ENCODE results near the gene TEN1. TPM values are rescaled to one million over a fixed set of nuclear protein-coding genes. Genes with fewer than 3 reads are reported as not detected.

The TEN1 gene
- total RNA-seq, 1 experiment from 2014 or later = 31.4 TPM

GRCh38 chr17:76002100-76002499, 23.1 kb downstream of the TEN1 start:
- in situ Hi-C loops (cut with HindIII; ENCODE audit: low sequenced_read_pairs) = no loop called here
- no peak for DNase-seq (ENCODE audit: low spot score)

- no peak for DNase-seq (ENCODE audit: low spot score)
- in situ Hi-C loops (cut with HindIII; ENCODE audit: low sequenced_read_pairs) = no loop called here
Measured at GRCh38 chr17:76003915-76004314, 24.9 kb downstream of the TEN1 start.

GRCh38 chr17:76004750-76005262, 25.8 kb downstream of the TEN1 start:
- no peak for DNase-seq (ENCODE audit: low spot score)
- in situ Hi-C loops (cut with HindIII; ENCODE audit: low sequenced_read_pairs) = no loop called here

DNA sequence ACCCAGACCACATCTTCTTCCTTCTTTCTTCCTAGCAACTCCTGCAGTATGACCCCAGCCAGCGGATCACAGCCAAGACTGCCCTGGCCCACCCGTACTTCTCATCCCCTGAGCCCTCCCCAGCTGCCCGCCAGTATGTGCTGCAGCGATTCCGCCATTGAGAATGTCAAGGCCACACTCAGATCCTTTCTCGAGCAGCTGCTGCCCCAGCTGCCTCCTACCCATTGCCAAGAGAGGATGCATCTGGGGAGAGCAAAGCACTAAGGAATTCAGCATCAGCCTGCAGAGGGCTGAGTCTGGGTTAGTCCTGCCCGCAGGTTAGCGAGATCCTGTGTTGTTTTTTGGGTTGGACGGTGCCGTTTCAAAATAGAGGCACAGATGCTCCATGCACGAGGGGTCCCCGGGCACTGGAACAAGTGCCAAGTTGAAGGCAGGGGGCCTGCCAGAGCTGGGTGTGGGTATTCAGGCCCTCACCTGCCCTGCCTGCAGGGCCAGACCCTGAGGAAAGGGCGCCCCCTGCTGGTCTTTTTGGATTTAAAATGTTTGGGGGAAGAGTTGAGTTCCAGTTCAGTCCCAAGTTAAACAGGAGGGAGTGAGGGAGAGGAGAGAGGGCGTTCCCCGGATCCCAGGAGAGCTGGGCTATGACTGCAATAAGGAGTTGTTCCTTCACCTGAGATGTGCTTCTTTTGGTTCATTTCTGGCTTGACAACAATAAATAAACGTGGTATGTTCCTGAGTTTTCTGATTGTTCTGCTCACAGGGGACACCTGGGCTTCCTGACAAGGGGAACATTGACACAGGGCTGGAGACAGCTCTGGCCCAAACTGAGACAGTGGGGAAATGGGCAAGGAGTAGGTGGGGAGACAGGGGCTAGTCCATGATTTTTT, 26.5 kb downstream of the TEN1 start:
- in situ Hi-C loops (cut with HindIII; ENCODE audit: low sequenced_read_pairs) = no loop called here
- DNase-seq (ENCODE audit: low spot score) = peak; percentile 66

- in situ Hi-C loops (cut with HindIII; ENCODE audit: low sequenced_read_pairs) = no loop called here
- no peak for DNase-seq (ENCODE audit: low spot score)
Measured at GRCh38 chr17:76007131-76007849, 28.2 kb downstream of the TEN1 start.

- DNase-seq (ENCODE audit: low spot score) = no peak
- in situ Hi-C loops (cut with HindIII; ENCODE audit: low sequenced_read_pairs) = no loop called here
Measured at GRCh38 chr17:76007850-76008165, 28.8 kb downstream of the TEN1 start.

DNA sequence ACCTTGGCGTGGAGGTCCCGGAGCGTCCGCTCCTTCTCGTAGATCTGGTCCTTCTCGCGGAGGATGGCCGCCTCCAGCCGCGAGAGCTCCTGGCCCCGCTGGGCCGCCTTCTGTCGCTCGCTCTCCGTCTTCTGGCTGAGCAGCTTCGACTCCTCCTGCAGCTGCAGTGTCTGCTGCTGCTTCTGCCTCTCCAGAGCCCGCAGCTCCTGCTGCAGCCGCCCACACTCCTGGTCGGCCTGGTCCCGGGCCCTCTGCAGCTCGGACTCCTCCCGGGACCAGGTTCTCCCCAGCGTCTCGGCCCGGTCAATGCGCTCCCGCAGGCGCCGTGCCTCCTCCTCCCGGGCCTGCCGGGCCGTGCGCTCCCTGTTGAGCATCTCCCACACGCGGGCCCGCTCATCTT, 29.2 kb downstream of the TEN1 start:
- no peak for DNase-seq (ENCODE audit: low spot score)
- in situ Hi-C loops (cut with HindIII; ENCODE audit: low sequenced_read_pairs) = no loop called here

- DNase-seq (ENCODE audit: low spot score) = no peak
- in situ Hi-C loops (cut with HindIII; ENCODE audit: low sequenced_read_pairs) = no loop called here
Measured at GRCh38 chr17:76008630-76009425, 29.8 kb downstream of the TEN1 start.

DNA sequence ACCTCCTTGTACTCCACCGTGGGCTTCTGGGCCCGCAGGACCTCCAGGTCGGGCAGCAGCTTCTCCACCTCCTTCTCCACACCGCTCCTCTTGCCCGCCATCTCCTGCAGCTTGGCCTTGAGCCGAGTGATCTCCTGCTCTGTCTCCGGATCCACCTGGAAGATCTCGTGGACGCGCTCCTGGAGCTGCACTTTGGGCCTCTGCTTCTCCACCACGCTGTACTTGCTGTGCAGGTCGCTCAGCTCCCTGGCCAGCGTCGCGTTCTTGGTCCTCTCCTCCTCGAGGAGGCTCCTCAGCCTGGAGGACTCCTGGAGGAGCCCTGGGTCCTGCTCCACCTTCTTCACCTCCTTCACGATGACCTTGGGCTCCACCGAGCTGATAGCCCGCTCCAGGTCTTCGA, 30.4 kb downstream of the TEN1 start:
- in situ Hi-C loops (cut with HindIII; ENCODE audit: low sequenced_read_pairs) = no loop called here
- no peak for DNase-seq (ENCODE audit: low spot score)

GRCh38 chr17:76009969-76010661, 31.1 kb downstream of the TEN1 start:
- no peak for DNase-seq (ENCODE audit: low spot score)
- in situ Hi-C loops (cut with HindIII; ENCODE audit: low sequenced_read_pairs) = no loop called here

DNA sequence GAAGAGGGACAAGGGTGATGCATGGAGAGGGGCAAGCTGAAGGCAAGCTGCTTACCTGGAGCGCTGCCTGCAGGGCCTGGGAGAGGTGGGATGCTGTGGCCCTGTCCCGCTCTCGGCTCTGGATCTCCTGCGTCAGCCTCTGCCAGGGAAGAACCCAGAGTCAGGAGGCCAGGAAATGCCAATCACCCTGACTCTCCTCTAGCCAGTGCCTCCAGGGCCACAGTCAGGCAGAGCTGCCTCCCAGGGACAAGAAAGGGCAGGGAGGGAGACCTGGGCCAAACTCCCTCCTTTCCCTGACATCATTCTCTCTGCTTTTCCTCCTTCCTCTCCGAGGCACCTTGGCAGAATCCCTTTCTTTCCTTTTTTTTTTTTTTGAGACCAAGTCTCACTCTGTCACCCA, 32.9 kb downstream of the TEN1 start:
- in situ Hi-C loops (cut with HindIII; ENCODE audit: low sequenced_read_pairs) = no loop called here
- DNase-seq (ENCODE audit: low spot score) = no peak

DNA sequence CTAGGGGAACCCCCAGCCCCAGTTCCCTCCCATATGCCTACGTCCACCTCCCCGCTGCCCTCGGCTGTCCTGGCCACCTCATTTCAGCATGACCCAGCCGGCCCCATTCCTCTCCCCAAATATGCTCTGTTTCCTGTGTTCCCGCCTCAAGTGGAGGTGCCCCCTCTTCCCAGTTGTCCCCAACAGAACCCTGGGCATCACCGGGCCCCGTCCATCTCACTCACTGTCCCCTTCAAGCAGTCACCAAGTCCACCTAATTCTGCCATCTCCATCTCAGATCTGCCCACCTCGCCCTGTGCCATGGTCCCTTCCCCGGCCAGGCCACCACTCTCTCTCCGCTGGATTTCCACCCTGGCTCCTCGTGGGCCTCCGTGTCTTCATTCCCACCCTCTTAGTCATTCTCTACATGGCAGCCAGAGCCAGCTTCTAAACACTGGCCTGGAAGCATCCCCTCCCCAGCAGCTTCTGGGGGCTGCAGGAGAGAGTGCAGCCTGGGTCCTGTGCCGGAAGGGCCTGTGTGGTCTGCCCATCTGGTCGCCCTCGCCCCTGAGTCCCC, 34.4 kb downstream of the TEN1 start:
- DNase-seq (ENCODE audit: low spot score) = no peak
- in situ Hi-C loops (cut with HindIII; ENCODE audit: low sequenced_read_pairs) = no loop called here

DNA sequence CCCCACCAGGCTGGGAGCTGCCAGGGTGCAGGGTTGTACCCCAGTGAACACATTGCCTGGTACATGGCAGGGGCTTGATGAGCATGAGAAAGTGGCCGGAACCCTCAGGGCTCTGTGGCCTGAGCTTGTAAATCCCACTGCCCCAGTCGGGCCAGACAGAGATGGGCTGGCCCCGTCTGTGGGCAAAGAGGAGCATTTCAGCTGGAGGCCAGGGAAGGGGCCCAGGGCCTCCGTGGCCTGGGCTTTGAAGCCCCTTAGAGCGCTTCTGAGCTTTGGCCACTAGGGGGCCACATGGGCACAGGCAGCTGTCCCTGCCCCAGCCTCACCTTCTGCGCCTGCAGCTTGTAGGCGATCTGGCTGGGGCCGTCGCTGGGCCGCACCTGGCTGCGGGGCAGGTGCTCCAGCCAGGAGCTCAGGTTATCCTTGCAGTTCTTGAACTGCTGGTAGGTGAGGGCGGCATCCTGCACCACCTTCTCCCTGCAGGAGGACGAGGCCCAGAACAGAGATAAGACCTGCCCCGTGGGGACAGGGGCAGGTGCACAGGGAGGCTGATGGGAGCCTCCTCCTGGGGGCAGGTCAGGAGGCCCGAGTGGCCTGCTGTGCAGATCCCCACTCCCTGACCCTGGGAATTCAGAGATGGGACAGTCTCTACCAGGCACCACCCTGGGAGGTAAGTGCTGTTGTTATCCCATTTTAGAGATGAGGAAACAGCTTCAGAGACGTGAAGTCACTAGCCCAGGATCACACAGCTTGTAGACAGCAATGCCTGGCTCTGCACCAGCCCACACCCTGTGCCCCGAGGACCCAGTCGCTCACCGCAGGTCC, 35.3 kb downstream of the TEN1 start:
- in situ Hi-C loops (cut with HindIII; ENCODE audit: low sequenced_read_pairs) = no loop called here
- DNase-seq (ENCODE audit: low spot score) = peak; percentile 71

GRCh38 chr17:76014925-76015261, 35.9 kb downstream of the TEN1 start:
- in situ Hi-C loops (cut with HindIII; ENCODE audit: low sequenced_read_pairs) = no loop called here
- DNase-seq (ENCODE audit: low spot score) = peak; percentile 46

DNA sequence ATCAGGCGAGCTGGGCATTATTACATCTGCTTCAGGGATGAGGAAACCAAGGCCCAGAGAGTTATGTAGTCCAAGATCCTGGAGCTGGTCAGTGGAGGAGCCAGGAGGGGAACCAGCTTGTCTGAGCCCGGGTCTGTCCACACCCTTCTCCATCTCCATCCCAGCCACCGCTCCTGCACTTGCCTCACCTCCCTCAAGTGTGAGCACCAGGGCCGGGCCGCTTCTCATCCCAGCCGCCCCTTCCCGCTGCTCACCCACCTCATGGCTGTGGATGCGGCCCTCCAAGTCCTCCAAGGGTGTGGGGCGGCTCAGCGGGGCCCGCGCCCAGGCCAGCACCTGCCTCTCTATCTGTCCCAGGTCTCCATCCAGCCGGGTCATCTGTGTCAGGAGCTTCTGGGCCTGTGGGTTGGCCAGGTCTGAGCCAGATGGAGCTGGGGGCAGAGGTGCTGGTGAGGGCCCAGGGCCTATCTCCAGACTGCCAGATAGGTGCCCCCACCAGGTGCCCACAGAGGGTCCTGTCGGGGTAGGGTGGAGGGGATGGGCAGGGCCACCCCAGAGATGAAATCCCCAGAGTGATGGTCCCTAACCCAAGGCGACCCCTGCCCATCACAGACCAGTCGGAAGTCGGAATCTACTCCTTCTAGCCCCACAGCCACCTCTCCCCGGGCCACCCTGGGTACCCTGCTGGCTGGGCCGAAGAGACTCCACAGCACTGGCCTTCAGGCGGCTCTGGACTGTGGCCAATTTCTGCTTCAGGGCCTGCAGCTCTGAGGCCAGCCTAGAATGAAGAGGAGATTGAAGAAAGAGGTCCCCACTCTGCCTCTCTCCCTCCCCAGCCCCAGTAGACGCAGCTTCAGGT, 38.7 kb downstream of the TEN1 start:
- DNase-seq (ENCODE audit: low spot score) = no peak
- in situ Hi-C loops (cut with HindIII; ENCODE audit: low sequenced_read_pairs) = no loop called here

DNA sequence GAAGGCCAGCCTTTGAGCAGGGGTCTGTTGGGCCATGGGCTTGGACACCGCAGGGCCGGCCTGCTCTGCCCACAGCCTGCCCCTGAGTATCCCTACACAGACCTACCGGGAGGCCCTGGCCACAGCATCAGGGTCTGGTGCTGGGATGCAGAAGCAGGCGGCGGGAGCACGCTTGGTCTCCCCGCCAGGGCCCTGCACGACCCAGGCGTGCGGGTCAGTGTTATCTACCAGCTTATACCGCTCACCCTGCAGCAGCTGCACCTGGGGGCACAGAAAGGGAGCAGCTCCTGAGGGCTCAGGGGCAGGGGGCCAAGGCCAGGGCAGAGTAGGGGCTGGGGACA, 39.3 kb downstream of the TEN1 start:
- in situ Hi-C loops (cut with HindIII; ENCODE audit: low sequenced_read_pairs) = no loop called here
- no peak for DNase-seq (ENCODE audit: low spot score)

DNA sequence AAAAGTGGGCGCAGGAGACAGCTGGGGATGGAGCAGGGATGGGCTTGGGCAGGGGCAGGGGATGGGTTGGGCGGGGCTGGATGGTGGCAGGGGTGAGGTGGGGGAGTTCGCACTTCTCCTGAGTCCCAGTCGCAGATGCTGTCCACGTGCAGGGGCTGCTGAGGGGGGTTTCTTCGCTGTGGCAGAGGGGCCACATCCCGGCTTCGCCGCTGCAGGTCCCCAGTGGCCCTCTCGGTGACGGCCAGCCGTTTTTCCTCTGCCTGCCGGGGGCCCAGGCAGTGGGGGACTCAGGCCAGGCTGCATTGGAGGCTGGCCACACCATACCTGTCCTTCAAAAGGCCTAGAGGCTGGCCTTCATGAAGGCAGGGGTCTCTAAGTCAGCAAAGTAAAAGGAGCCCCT, 39.8 kb downstream of the TEN1 start:
- in situ Hi-C loops (cut with HindIII; ENCODE audit: low sequenced_read_pairs) = no loop called here
- no peak for DNase-seq (ENCODE audit: low spot score)

Measured in G401 (cell line).